HG02943 (cell line): ENCODE measurements around the gene FAM168A.

Experiments used
- ATAC-seq: cut with Tn5 transposase; IDR thresholded peaks from one replicate; pipeline ENCODE4 v1.9.1; 2021; ENCODE audit warnings: mild to moderate bottlenecking, low read depth, moderate library complexity; ENCODE audit not compliant: unreplicated experiment

FAM168A gene

GRCh38 chr11:73597956-73598718, at the start of gene FAM168A:
Gene FAM168A (minus strand): TSS chr11:73598112. CDS start chr11:73468474, 129,638 bp downstream.
- peak; percentile 79 for ATAC-seq

- ATAC-seq: no peak
These were observed 49.7 kb upstream of the FAM168A start for GRCh38 chr11:73647459-73648100.

- no peak for ATAC-seq
These were observed 48.2 kb upstream of the FAM168A start, which contains the start of gene PLEKHB1 for GRCh38 chr11:73645972-73646631. Gene PLEKHB1 (plus strand): TSS chr11:73646581. CDS start chr11:73646609, 28 bp downstream.

- ATAC-seq: no peak
These were observed 47.4 kb upstream of the FAM168A start for GRCh38 chr11:73645121-73645969.

- no peak for ATAC-seq
These were observed 43.8 kb upstream of the FAM168A start for GRCh38 chr11:73641668-73642067.

GRCh38 chr11:73640592-73640991, 42.7 kb upstream of the FAM168A start:
- no peak for ATAC-seq

GRCh38 chr11:73637012-73637411, 39.1 kb upstream of the FAM168A start:
- ATAC-seq: no peak

GRCh38 chr11:73636249-73636648, 38.3 kb upstream of the FAM168A start:
- no peak for ATAC-seq

- no peak for ATAC-seq
These were observed 37.8 kb upstream of the FAM168A start for GRCh38 chr11:73635721-73636120.

GRCh38 chr11:73633999-73634398, 36.1 kb upstream of the FAM168A start:
- ATAC-seq: no peak

- no peak for ATAC-seq
These were observed 35.1 kb upstream of the FAM168A start for GRCh38 chr11:73632996-73633395.

GRCh38 chr11:73629907-73630306, 32.0 kb upstream of the FAM168A start:
- no peak for ATAC-seq

GRCh38 chr11:73625696-73626318, 27.9 kb upstream of the FAM168A start:
- ATAC-seq: no peak

GRCh38 chr11:73623686-73624085, 25.8 kb upstream of the FAM168A start:
- ATAC-seq: no peak

- ATAC-seq: no peak
These were observed 25.1 kb upstream of the FAM168A start for GRCh38 chr11:73622926-73623593.

GRCh38 chr11:73614591-73614990, 16.7 kb upstream of the FAM168A start:
- no peak for ATAC-seq

GRCh38 chr11:73612601-73613140, 14.8 kb upstream of the FAM168A start:
- no peak for ATAC-seq

- ATAC-seq: peak; percentile 15
These were observed 937 bp upstream of the FAM168A start for GRCh38 chr11:73598719-73599379.
